Right kidney (tissue), 1 donor: Measurements from ENCODE around the gene ANXA6.

Experiments
- DNase-seq: peaks from one replicate; pipeline ENCODE4 v3.0.0-alpha.2; 2016

ANXA6 gene

GRCh38 chr5:151154931-151155774 is 2.4 kb downstream of the ANXA6 start:
- DNase-seq = no peak

- no peak for DNase-seq
Measured at GRCh38 chr5:151153766-151154272, 3.8 kb downstream of the ANXA6 start.

- no peak for DNase-seq
Measured at GRCh38 chr5:151153300-151153699, 4.3 kb downstream of the ANXA6 start.

GRCh38 chr5:151151793-151152192 is 5.8 kb downstream of the ANXA6 start:
- DNase-seq = no peak

GRCh38 chr5:151151263-151151660 is 6.3 kb downstream of the ANXA6 start:
- DNase-seq = peak; percentile 29

GRCh38 chr5:151150471-151151262 is 6.9 kb downstream of the ANXA6 start:
- DNase-seq = peak; percentile 68

- no peak for DNase-seq
Measured at GRCh38 chr5:151148583-151148982, 9.0 kb downstream of the ANXA6 start.

GRCh38 chr5:151147033-151147432 is 10.5 kb downstream of the ANXA6 start:
- no peak for DNase-seq

- no peak for DNase-seq
Measured at GRCh38 chr5:151146061-151146460, 11.5 kb downstream of the ANXA6 start.

- DNase-seq = no peak
Measured at GRCh38 chr5:151144922-151145321, 12.7 kb downstream of the ANXA6 start.

- no peak for DNase-seq
Measured at GRCh38 chr5:151144275-151144674, 13.3 kb downstream of the ANXA6 start.

GRCh38 chr5:151143645-151144044 is 13.9 kb downstream of the ANXA6 start:
- no peak for DNase-seq

- no peak for DNase-seq
Measured at GRCh38 chr5:151142933-151143332, 14.6 kb downstream of the ANXA6 start.

GRCh38 chr5:151141535-151141934 is 16.0 kb downstream of the ANXA6 start:
- DNase-seq = peak; percentile 10

GRCh38 chr5:151140686-151141459 is 16.7 kb downstream of the ANXA6 start:
- no peak for DNase-seq

GRCh38 chr5:151139646-151140045 is 17.9 kb downstream of the ANXA6 start:
- no peak for DNase-seq

GRCh38 chr5:151139015-151139414 is 18.6 kb downstream of the ANXA6 start:
- DNase-seq = no peak

- DNase-seq = no peak
Measured at GRCh38 chr5:151138114-151138513, 19.5 kb downstream of the ANXA6 start.

GRCh38 chr5:151137067-151137825 is 20.3 kb downstream of the ANXA6 start:
- no peak for DNase-seq

- no peak for DNase-seq
Measured at GRCh38 chr5:151134228-151134627, 23.4 kb downstream of the ANXA6 start.

- no peak for DNase-seq
Measured at GRCh38 chr5:151132963-151133362, 24.6 kb downstream of the ANXA6 start.
